Trophoblast cell (in vitro differentiated cells and primary cell): ENCODE data around the gene PROKR2.

ENCODE experiments used
- DNase-seq, 2 donors: peaks; one replicate each; pipeline ENCODE4 v3.0.0-alpha.2; 2016
- H2AFZ ChIP-seq: 2 replicates; pipeline ENCODE4 v1.6.1; 2013; ENCODE audit warnings: low read length, moderate library complexity, mild to moderate bottlenecking; ENCODE audit not compliant: insufficient read depth, poor library complexity
- H2AK5ac ChIP-seq: 2 replicates; pipeline ENCODE4 v1.6.1; 2013; ENCODE audit warnings: mild to moderate bottlenecking, low read length
- H2BK120ac ChIP-seq: 2 replicates; pipeline ENCODE4 v1.6.1; 2013; ENCODE audit warnings: low read length, mild to moderate bottlenecking, moderate library complexity; ENCODE audit not compliant: insufficient read depth, poor library complexity
- H2BK12ac ChIP-seq: 2 replicates; pipeline ENCODE4 v1.6.1; 2013; ENCODE audit warnings: mild to moderate bottlenecking, low read length, moderate library complexity
- H2BK5ac ChIP-seq: 2 replicates; pipeline ENCODE4 v1.6.1; 2013; ENCODE audit warnings: low read length, low read depth, moderate library complexity, mild to moderate bottlenecking; ENCODE audit not compliant: poor library complexity
- H3K14ac ChIP-seq: 2 replicates; pipeline ENCODE4 v1.6.1; 2013; ENCODE audit warnings: mild to moderate bottlenecking, low read length
- H3K18ac ChIP-seq: 2 replicates; pipeline ENCODE4 v1.6.1; 2013; ENCODE audit warnings: mild to moderate bottlenecking, low read length
- H3K23ac ChIP-seq: 2 replicates; pipeline ENCODE4 v1.6.1; 2013; ENCODE audit warnings: low read length
- H3K27ac ChIP-seq: 2 replicates; pipeline ENCODE4 v1.5.1; 2013; ENCODE audit warnings: low read depth, mild to moderate bottlenecking, inconsistent platforms, low read length, moderate library complexity
- H3K27me3 ChIP-seq: 2 replicates; pipeline ENCODE4 v1.6.1; 2013; ENCODE audit warnings: inconsistent platforms, mild to moderate bottlenecking, low read length, moderate library complexity; ENCODE audit not compliant: insufficient read depth
- H3K36me3 ChIP-seq, 2 experiments: 1 replicate in 1 of 2; 2 replicates in 1 of 2; pipeline ENCODE4 v1.6.1; 2013; ENCODE audit warnings: low read length in 2 of 2, mild to moderate bottlenecking in 2 of 2, moderate library complexity in 1 of 2; ENCODE audit not compliant: insufficient read depth in 2 of 2, control insufficient read depth in 1 of 2
- H3K4ac ChIP-seq: 2 replicates; pipeline ENCODE4 v1.6.1; 2013; ENCODE audit warnings: low read depth, mild to moderate bottlenecking, low read length, moderate library complexity
- H3K4me1 ChIP-seq, 2 experiments: 1 replicate in 1 of 2; 2 replicates in 1 of 2; pipeline ENCODE4 v1.6.1; 2013; ENCODE audit warnings: low read length in 2 of 2, mild to moderate bottlenecking in 2 of 2, moderate library complexity in 1 of 2; ENCODE audit not compliant: insufficient read depth in 2 of 2, control insufficient read depth in 1 of 2
- H3K4me2 ChIP-seq: 2 replicates; pipeline ENCODE4 v1.6.1; 2013; ENCODE audit warnings: inconsistent platforms, mild to moderate bottlenecking, low read length, moderate library complexity
- H3K4me3 ChIP-seq: 2 replicates; pipeline ENCODE4 v1.5.1; 2013; ENCODE audit warnings: mild to moderate bottlenecking, low read depth, low read length, inconsistent platforms
- H3K79me1 ChIP-seq: one replicate; pipeline ENCODE4 v1.6.1; 2013; ENCODE audit warnings: low read length
- H3K79me2 ChIP-seq: 2 replicates; pipeline ENCODE4 v1.6.1; 2013; ENCODE audit warnings: low read length, mild to moderate bottlenecking; ENCODE audit not compliant: control insufficient read depth, insufficient read depth, poor library complexity
- H3K9ac ChIP-seq: 2 replicates; pipeline ENCODE4 v1.6.1; 2013; ENCODE audit warnings: mild to moderate bottlenecking, low read length
- H3K9me3 ChIP-seq: 2 replicates; pipeline ENCODE4 v1.6.1; 2013; ENCODE audit warnings: low read depth, mild to moderate bottlenecking, control low read depth, inconsistent platforms, low read length; ENCODE audit not compliant: insufficient read depth
- H4K12ac ChIP-seq: 2 replicates; pipeline ENCODE4 v1.6.1; 2013; ENCODE audit warnings: low read depth, mild to moderate bottlenecking, low read length, moderate library complexity
- H4K8ac ChIP-seq: 2 replicates; pipeline ENCODE4 v1.6.1; 2013; ENCODE audit warnings: low read depth, mild to moderate bottlenecking, low read length, moderate library complexity
- H4K91ac ChIP-seq: one replicate; pipeline ENCODE4 v1.6.1; 2013; ENCODE audit warnings: low read depth, mild to moderate bottlenecking, low read length, moderate library complexity
- WGBS: extraction: QIAGEN DNeasy Blood & Tissue Kit; methylation state at CpG from one replicate; pipeline ENCODE4 v1.1.7; 2013; ENCODE audit warnings: missing lambda C conversion rate; ENCODE audit not compliant: insufficient read length, insufficient coverage; ENCODE audit errors: extremely low coverage; 5-methylcytosine and 5-hydroxymethylcytosine counted together

The PROKR2 gene

GRCh38 chr20:5290596-5290995, 26.2 kb downstream of the PROKR2 start:
- Histone ChIP-seq H4K8ac (no peak overlapping the region), H3K14ac (no peak overlapping the region), H3K23ac (no peak overlapping the region), H3K36me3 (no peaks in the 10 kb centered on the region), H3K27me3 (no peaks in the 10 kb centered on the region), H2BK12ac (no peak overlapping the region), H3K4me2 (no peak overlapping the region), H4K12ac (no peak overlapping the region), H2BK120ac (no peak overlapping the region), H3K4me1 (no peaks in the 10 kb centered on the region), H3K9me3 (no peaks in the 10 kb centered on the region), H3K4ac (no peak overlapping the region), H3K79me1 (no peaks in the 10 kb centered on the region), H2AFZ (no peak overlapping the region), H4K91ac (no peak overlapping the region), H2AK5ac (no peak overlapping the region), H3K9ac (no peak overlapping the region), H2BK5ac (no peak overlapping the region), H3K4me3 (no peak overlapping the region), H3K27ac (no peak overlapping the region), H3K79me2 (no peaks in the 10 kb centered on the region), H3K18ac (no peak overlapping the region)
- DNase-seq, result no peak
- WGBS, result no CpG with 5 or more reads among the region's 6 CpGs

DNA sequence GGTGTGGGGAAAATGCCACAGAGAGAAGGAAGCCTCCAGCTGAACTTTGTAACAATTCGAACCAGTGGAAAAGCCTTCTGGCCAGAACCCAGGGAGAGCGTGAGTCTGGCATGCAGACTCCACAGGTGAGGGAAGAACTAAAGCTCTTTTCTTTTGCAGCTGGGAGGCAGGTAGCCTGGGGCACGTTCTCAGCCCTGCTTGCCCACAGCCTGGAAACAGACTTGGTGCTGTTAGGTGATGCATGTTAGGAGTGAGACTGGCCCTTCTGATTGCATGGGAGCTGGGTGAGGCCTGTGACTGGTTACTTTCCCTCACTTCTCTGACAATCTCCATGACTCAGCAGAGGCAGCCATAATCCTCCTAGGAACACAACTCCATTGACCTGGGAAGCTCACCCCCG, 34.2 kb downstream of the PROKR2 start:
- H2AFZ ChIP-seq, result no peak overlapping the region
- WGBS, result no CpG with 5 or more reads among the region's 4 CpGs

GRCh38 chr20:5279661-5280060, 37.1 kb downstream of the PROKR2 start:
- H3K14ac ChIP-seq, result no peak overlapping the region
- H3K4me1 ChIP-seq, result no peaks in the 10 kb centered on the region
- no peak overlapping the region for H3K4me3 ChIP-seq
- H3K23ac ChIP-seq, result no peak overlapping the region
- no peaks in the 10 kb centered on the region for H3K27me3 ChIP-seq
- H4K91ac ChIP-seq, result no peak overlapping the region
- no peaks in the 10 kb centered on the region for H3K79me1 ChIP-seq
- no peak for DNase-seq
- H3K18ac ChIP-seq, result no peak overlapping the region
- H4K8ac ChIP-seq, result no peak overlapping the region
- H2BK12ac ChIP-seq, result no peak overlapping the region
- H3K4me2 ChIP-seq, result no peak overlapping the region
- H2AK5ac ChIP-seq, result no peak overlapping the region
- H3K4ac ChIP-seq, result no peak overlapping the region
- H2AFZ ChIP-seq, result no peak overlapping the region
- H3K9me3 ChIP-seq, result no peaks in the 10 kb centered on the region
- no peaks in the 10 kb centered on the region for H3K36me3 ChIP-seq
- no peak overlapping the region for H4K12ac ChIP-seq
- H3K27ac ChIP-seq, result no peak overlapping the region
- no peak overlapping the region for H2BK120ac ChIP-seq
- no peaks in the 10 kb centered on the region for H3K79me2 ChIP-seq
- H3K9ac ChIP-seq, result no peak overlapping the region
- no peak overlapping the region for H2BK5ac ChIP-seq

More for the DNA sequence above, 34.2 kb downstream of the PROKR2 start:
- no peak overlapping the region for H3K9ac ChIP-seq
- H3K14ac ChIP-seq, result no peak overlapping the region
- H4K12ac ChIP-seq, result no peak overlapping the region
- H3K4me1 ChIP-seq, result no peaks in the 10 kb centered on the region
- no peak overlapping the region for H3K23ac ChIP-seq
- no peak overlapping the region for H4K91ac ChIP-seq
- no peak overlapping the region for H3K27ac ChIP-seq
- no peak overlapping the region for H3K4me2 ChIP-seq
- no peaks in the 10 kb centered on the region for H3K79me1 ChIP-seq
- no peak overlapping the region for H3K18ac ChIP-seq
- H2AK5ac ChIP-seq, result no peak overlapping the region
- H3K9me3 ChIP-seq, result no peaks in the 10 kb centered on the region
- no peak overlapping the region for H3K4me3 ChIP-seq
- no peak overlapping the region for H2BK120ac ChIP-seq
- H3K27me3 ChIP-seq, result no peaks in the 10 kb centered on the region
- no peaks in the 10 kb centered on the region for H3K36me3 ChIP-seq
- H2BK5ac ChIP-seq, result no peak overlapping the region
- peak; percentile 17 to 19 for DNase-seq
- H4K8ac ChIP-seq, result no peak overlapping the region
- H3K79me2 ChIP-seq, result no peaks in the 10 kb centered on the region
- no peak overlapping the region for H2BK12ac ChIP-seq
- no peak overlapping the region for H3K4ac ChIP-seq

DNA sequence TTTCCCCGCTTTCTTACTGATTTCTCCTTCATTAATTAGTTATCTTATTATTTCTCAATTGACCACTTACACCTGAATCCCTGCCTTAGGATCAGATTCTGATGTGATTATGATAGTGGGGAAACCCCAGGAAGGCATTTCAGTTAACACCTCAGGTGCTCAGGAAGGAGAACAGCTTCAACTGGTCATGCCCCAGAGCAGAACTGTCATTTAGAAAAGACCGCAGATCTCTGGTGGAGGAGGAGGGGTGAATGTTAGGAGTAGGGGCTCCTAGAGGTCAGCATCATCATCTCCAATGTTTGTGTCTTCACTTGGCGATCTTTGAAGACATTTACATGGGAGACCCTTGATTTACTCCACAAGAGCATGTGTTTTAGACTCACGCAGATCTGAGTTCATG, 44.5 kb downstream of the PROKR2 start:
- Histone ChIP-seq H3K36me3 (no peaks in the 10 kb centered on the region), H2BK5ac (no peak overlapping the region), H3K4me1 (no peaks in the 10 kb centered on the region), H3K27me3 (no peaks in the 10 kb centered on the region), H3K14ac (no peak overlapping the region), H3K18ac (no peak overlapping the region), H4K91ac (no peak overlapping the region), H3K9me3 (no peaks in the 10 kb centered on the region), H3K79me1 (no peaks in the 10 kb centered on the region), H3K4ac (no peak overlapping the region), H2AK5ac (no peak overlapping the region), H3K9ac (no peak overlapping the region), H4K8ac (no peak overlapping the region), H3K79me2 (no peaks in the 10 kb centered on the region), H3K27ac (no peak overlapping the region), H4K12ac (no peak overlapping the region), H2BK120ac (no peak overlapping the region), H3K23ac (no peak overlapping the region), H3K4me3 (no peak overlapping the region), H2AFZ (no peak overlapping the region), H3K4me2 (no peak overlapping the region), H2BK12ac (no peak overlapping the region)
- no peak for DNase-seq
- no CpG with 5 or more reads among the region's 4 CpGs for WGBS
